ENCODE data around the gene URB2. TPM values are rescaled to one million over a fixed set of nuclear protein-coding genes. Genes with fewer than 3 reads are reported as not detected.

URB2 gene
- total and polyA plus RNA-seq, 2 donors, result 3.7 to 7.5 TPM

DNA sequence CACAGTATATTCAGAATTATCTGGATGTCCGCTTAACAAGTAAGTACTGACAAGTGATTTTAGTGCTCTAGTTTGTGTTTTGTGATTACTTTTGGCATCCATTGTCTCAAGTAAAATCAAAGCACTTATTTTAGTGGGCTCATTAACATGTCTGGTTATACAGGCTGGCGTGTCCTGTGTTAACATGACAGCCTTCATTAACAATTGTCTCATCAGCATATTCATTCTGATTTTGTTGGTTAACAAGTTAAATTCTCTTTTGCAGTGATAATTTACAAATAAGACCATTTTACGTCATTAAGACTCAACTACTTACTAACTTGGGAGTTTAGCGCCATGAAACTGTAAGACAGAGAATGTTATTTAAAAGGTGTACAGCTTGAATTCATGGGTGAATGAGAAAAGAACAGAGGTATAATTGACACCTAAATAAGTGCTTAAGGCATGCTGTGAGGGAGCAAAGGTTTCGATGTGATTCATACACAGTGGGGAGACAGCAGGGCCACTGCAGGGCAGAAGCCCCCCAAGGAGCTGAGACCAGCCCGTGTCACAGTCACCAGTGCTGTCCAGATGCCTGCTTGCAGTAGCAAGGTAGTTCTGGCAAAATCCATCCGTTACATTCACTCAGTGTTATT lies 22.6 kb upstream of the URB2 start:
- no peaks in the 10 kb centered on the region for H3K9me3 ChIP-seq (ENCODE audit: control insufficient read depth in 2 of 2, insufficient read depth in 1 of 2, low read length in 1 of 2)
- no peak overlapping the region for H3K4me3 ChIP-seq (ENCODE audit: low read length in 2 of 2)
- 91% methylated on average over 7 of the region's 7 CpGs for WGBS
- DNase-seq (ENCODE audit: low read depth in 6 of 9, low spot score in 9 of 9), result no peak
- H3K27ac ChIP-seq (ENCODE audit: low read depth in 1 of 2, low read length in 1 of 2), result no peak overlapping the region
- no peaks in the 10 kb centered on the region for H3K4me1 ChIP-seq (ENCODE audit: control insufficient read depth in 2 of 2, insufficient read depth in 2 of 2, low read length in 2 of 2)
- no peaks in the 10 kb centered on the region for H3K27me3 ChIP-seq (ENCODE audit: control insufficient read depth in 2 of 2, insufficient read depth in 1 of 2, low read length in 1 of 2)
- H3K36me3 ChIP-seq (ENCODE audit: control insufficient read depth in 2 of 2, insufficient read depth in 2 of 2, low read length in 1 of 2), result peaks cover 21 to 64% of the 10 kb centered on the region in 2 donors

DNA sequence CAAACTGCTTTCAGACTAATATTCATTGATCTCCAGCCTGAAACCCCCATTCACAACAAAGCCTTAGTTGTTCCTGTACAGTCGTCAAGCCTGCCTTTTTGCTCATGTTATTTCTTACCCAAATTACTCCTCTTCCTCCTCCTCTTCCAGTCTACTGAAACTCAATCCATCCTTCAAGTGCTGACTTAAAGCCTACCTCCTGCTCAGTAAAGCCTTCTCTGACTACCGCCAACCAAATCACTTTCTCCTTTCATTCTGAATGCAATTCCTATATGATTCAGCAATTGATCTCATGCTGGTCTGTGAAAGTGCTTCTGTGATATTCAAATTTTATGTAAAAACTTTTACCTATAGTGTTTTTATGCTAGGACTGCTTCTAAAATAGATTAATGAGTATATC lies 18.7 kb upstream of the URB2 start:
- DNase-seq (ENCODE audit: low read depth in 6 of 9, low spot score in 9 of 9), result no peak
- 97% methylated on average over 2 of the region's 2 CpGs for WGBS
- Histone ChIP-seq H3K9me3 (ENCODE audit: control insufficient read depth in 2 of 2, insufficient read depth in 1 of 2, low read length in 1 of 2) (no peaks in the 10 kb centered on the region), H3K4me1 (ENCODE audit: control insufficient read depth in 2 of 2, insufficient read depth in 2 of 2, low read length in 2 of 2) (no peaks in the 10 kb centered on the region), H3K36me3 (ENCODE audit: control insufficient read depth in 2 of 2, insufficient read depth in 2 of 2, low read length in 1 of 2) (peaks cover 30 to 70% of the 10 kb centered on the region in 2 donors), H3K4me3 (ENCODE audit: low read length in 2 of 2) (no peak overlapping the region), H3K27ac (ENCODE audit: low read depth in 1 of 2, low read length in 1 of 2) (no peak overlapping the region), H3K27me3 (ENCODE audit: control insufficient read depth in 2 of 2, insufficient read depth in 1 of 2, low read length in 1 of 2) (no peaks in the 10 kb centered on the region)

DNA sequence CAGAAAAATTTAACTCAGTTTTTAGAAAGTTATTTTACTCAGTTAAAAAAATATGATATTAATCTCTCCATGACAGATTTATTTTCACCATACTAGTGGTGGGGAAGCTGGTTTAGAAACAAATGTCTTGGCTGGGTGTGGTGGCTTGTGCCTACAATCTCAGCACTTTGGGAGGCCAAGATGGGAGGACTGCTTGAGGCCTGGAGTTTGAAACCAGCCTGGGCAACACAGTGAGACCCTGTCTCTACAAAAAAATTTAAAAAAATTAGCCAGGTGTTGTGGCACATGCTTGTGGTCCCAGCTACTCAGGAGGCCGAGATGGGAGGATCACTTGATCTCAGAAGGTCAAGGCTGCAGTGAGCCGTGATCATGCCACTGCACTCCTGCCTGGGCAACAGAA lies 17.5 kb upstream of the URB2 start:
- no peaks in the 10 kb centered on the region for H3K4me1 ChIP-seq (ENCODE audit: control insufficient read depth in 2 of 2, insufficient read depth in 2 of 2, low read length in 2 of 2)
- H3K36me3 ChIP-seq (ENCODE audit: control insufficient read depth in 2 of 2, insufficient read depth in 2 of 2, low read length in 1 of 2), result peaks cover 29 to 78% of the 10 kb centered on the region in 2 donors
- 96% methylated on average over 2 of the region's 2 CpGs for WGBS
- H3K27me3 ChIP-seq (ENCODE audit: control insufficient read depth in 2 of 2, insufficient read depth in 1 of 2, low read length in 1 of 2), result no peaks in the 10 kb centered on the region
- H3K27ac ChIP-seq (ENCODE audit: low read depth in 1 of 2, low read length in 1 of 2), result no peak overlapping the region
- no peak for DNase-seq (ENCODE audit: low read depth in 6 of 9, low spot score in 9 of 9)
- H3K4me3 ChIP-seq (ENCODE audit: low read length in 2 of 2), result no peak overlapping the region
- H3K9me3 ChIP-seq (ENCODE audit: control insufficient read depth in 2 of 2, insufficient read depth in 1 of 2, low read length in 1 of 2), result no peaks in the 10 kb centered on the region

- Histone ChIP-seq H3K27me3 (ENCODE audit: control insufficient read depth in 2 of 2, insufficient read depth in 1 of 2, low read length in 1 of 2) (no peaks in the 10 kb centered on the region), H3K4me1 (ENCODE audit: control insufficient read depth in 2 of 2, insufficient read depth in 2 of 2, low read length in 2 of 2) (no peaks in the 10 kb centered on the region), H3K36me3 (ENCODE audit: control insufficient read depth in 2 of 2, insufficient read depth in 2 of 2, low read length in 1 of 2) (peaks cover 34 to 55% of the 10 kb centered on the region in 2 donors), H3K4me3 (ENCODE audit: low read length in 2 of 2) (no peak overlapping the region), H3K27ac (ENCODE audit: low read depth in 1 of 2, low read length in 1 of 2) (no peak overlapping the region), H3K9me3 (ENCODE audit: control insufficient read depth in 2 of 2, insufficient read depth in 1 of 2, low read length in 1 of 2) (no peaks in the 10 kb centered on the region)
- no peak for DNase-seq (ENCODE audit: low read depth in 6 of 9, low spot score in 9 of 9)
- WGBS, result 98% methylated on average over 5 of the region's 5 CpGs
Observed at GRCh38 chr1:229613938-229614337, 12.1 kb upstream of the URB2 start.

- Histone ChIP-seq H3K4me3 (ENCODE audit: low read length in 2 of 2) (no peak overlapping the region), H3K9me3 (ENCODE audit: control insufficient read depth in 2 of 2, insufficient read depth in 1 of 2, low read length in 1 of 2) (no peaks in the 10 kb centered on the region), H3K27me3 (ENCODE audit: control insufficient read depth in 2 of 2, insufficient read depth in 1 of 2, low read length in 1 of 2) (no peaks in the 10 kb centered on the region), H3K4me1 (ENCODE audit: control insufficient read depth in 2 of 2, insufficient read depth in 2 of 2, low read length in 2 of 2) (no peaks in the 10 kb centered on the region), H3K36me3 (ENCODE audit: control insufficient read depth in 2 of 2, insufficient read depth in 2 of 2, low read length in 1 of 2) (peaks cover 33 to 48% of the 10 kb centered on the region in 2 donors), H3K27ac (ENCODE audit: low read depth in 1 of 2, low read length in 1 of 2) (no peak overlapping the region)
- 97% methylated on average over 2 of the region's 2 CpGs for WGBS
- DNase-seq (ENCODE audit: low read depth in 6 of 9, low spot score in 9 of 9), result no peak
Observed at GRCh38 chr1:229614701-229615100, 11.3 kb upstream of the URB2 start.

DNA sequence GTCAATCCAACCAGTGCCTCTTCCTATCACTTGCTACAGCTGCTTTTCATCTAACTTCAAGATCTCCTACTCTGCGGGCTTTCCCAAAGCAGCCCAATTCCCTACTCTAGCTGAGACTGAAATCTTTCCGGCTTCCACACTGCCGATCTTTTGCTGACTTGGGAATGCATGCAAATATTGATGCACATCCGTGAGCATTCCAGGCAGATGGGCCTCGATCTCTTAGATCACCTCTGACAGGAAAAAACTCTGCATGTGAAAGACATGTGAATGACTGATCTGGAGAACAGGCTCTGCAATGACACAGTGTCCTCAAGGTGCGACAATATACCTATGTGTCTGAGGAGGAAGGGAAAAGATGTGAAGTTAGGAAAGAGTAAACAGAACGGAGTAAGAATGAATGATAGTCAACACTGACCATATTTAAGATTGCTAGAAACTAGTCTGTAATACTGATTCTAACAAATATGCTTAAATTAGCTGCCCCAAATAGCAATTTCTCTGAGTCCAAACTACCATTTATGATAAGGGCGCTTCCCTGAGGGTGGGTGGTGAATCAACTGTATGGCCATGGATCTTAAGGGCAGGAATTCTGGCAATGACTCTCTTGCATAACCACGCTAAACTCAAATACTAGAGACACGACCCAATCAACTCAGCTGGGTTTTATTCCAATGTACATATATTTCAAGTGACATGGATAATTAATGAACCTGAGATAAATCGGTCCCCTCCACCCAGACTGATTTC lies 8.5 kb upstream of the URB2 start:
- Histone ChIP-seq H3K27ac (ENCODE audit: low read depth in 1 of 2, low read length in 1 of 2) (no peak overlapping the region), H3K36me3 (ENCODE audit: control insufficient read depth in 2 of 2, insufficient read depth in 2 of 2, low read length in 1 of 2) (peaks cover 10 to 21% of the 10 kb centered on the region in 2 donors), H3K4me1 (ENCODE audit: control insufficient read depth in 2 of 2, insufficient read depth in 2 of 2, low read length in 2 of 2) (no peaks in the 10 kb centered on the region), H3K9me3 (ENCODE audit: control insufficient read depth in 2 of 2, insufficient read depth in 1 of 2, low read length in 1 of 2) (no peaks in the 10 kb centered on the region), H3K27me3 (ENCODE audit: control insufficient read depth in 2 of 2, insufficient read depth in 1 of 2, low read length in 1 of 2) (no peaks in the 10 kb centered on the region), H3K4me3 (ENCODE audit: low read length in 2 of 2) (no peak overlapping the region)
- 96% methylated on average over 11 of the region's 11 CpGs for WGBS
- no peak for DNase-seq (ENCODE audit: low read depth in 6 of 9, low spot score in 9 of 9)

GRCh38 chr1:229619002-229619401 lies 7.0 kb upstream of the URB2 start:
- no peak overlapping the region for H3K4me3 ChIP-seq (ENCODE audit: low read length in 2 of 2)
- H3K36me3 ChIP-seq (ENCODE audit: control insufficient read depth in 2 of 2, insufficient read depth in 2 of 2, low read length in 1 of 2), result peaks cover 4 to 6% of the 10 kb centered on the region in 2 donors
- DNase-seq (ENCODE audit: low read depth in 6 of 9, low spot score in 9 of 9), result no peak
- no peaks in the 10 kb centered on the region for H3K9me3 ChIP-seq (ENCODE audit: control insufficient read depth in 2 of 2, insufficient read depth in 1 of 2, low read length in 1 of 2)
- H3K27me3 ChIP-seq (ENCODE audit: control insufficient read depth in 2 of 2, insufficient read depth in 1 of 2, low read length in 1 of 2), result no peaks in the 10 kb centered on the region
- H3K27ac ChIP-seq (ENCODE audit: low read depth in 1 of 2, low read length in 1 of 2), result no peak overlapping the region
- peaks cover 0 to 4% of the 10 kb centered on the region in 2 donors for H3K4me1 ChIP-seq (ENCODE audit: control insufficient read depth in 2 of 2, insufficient read depth in 2 of 2, low read length in 2 of 2)

GRCh38 chr1:229619614-229620013 lies 6.4 kb upstream of the URB2 start:
- H3K4me1 ChIP-seq (ENCODE audit: control insufficient read depth in 2 of 2, insufficient read depth in 2 of 2, low read length in 2 of 2), result peaks cover 2 to 5% of the 10 kb centered on the region in 2 donors
- DNase-seq (ENCODE audit: low read depth in 6 of 9, low spot score in 9 of 9), result no peak
- no peaks in the 10 kb centered on the region for H3K9me3 ChIP-seq (ENCODE audit: control insufficient read depth in 2 of 2, insufficient read depth in 1 of 2, low read length in 1 of 2)
- no peaks in the 10 kb centered on the region for H3K27me3 ChIP-seq (ENCODE audit: control insufficient read depth in 2 of 2, insufficient read depth in 1 of 2, low read length in 1 of 2)
- H3K36me3 ChIP-seq (ENCODE audit: control insufficient read depth in 2 of 2, insufficient read depth in 2 of 2, low read length in 1 of 2), result peaks cover 0 to under 1% of the 10 kb centered on the region in 2 donors
- WGBS, result 96% methylated on average over 5 of the region's 5 CpGs
- H3K4me3 ChIP-seq (ENCODE audit: low read length in 2 of 2), result no peak overlapping the region
- no peak overlapping the region for H3K27ac ChIP-seq (ENCODE audit: low read depth in 1 of 2, low read length in 1 of 2)

DNA sequence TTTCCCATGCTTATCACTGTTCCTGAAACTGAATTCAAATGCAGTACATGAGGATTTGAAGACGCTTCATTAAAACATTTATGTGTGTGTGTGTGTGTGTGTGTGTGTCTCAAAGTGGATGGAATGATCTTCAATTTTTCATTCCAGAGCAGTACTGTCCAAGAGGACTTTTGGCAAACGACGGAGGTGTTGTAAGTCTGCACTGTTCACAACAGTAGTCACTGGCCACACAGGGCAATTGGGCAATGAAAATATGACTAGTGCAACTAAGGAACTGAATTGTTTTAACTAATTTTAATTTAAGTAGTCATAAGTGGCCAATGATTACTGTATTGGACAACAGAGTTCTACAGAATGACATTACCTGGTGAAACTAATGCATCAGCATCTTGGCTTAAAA lies 5.2 kb upstream of the URB2 start:
- peaks cover 4 to 10% of the 10 kb centered on the region in 2 donors for H3K4me1 ChIP-seq (ENCODE audit: control insufficient read depth in 2 of 2, insufficient read depth in 2 of 2, low read length in 2 of 2)
- H3K27ac ChIP-seq (ENCODE audit: low read depth in 1 of 2, low read length in 1 of 2), result no peak overlapping the region
- DNase-seq (ENCODE audit: low read depth in 6 of 9, low spot score in 9 of 9), result no peak
- H3K36me3 ChIP-seq (ENCODE audit: control insufficient read depth in 2 of 2, insufficient read depth in 2 of 2, low read length in 1 of 2), result no peaks in the 10 kb centered on the region
- H3K27me3 ChIP-seq (ENCODE audit: control insufficient read depth in 2 of 2, insufficient read depth in 1 of 2, low read length in 1 of 2), result no peaks in the 10 kb centered on the region
- H3K4me3 ChIP-seq (ENCODE audit: low read length in 2 of 2), result no peak overlapping the region
- 96% methylated on average over 3 of the region's 3 CpGs for WGBS
- H3K9me3 ChIP-seq (ENCODE audit: control insufficient read depth in 2 of 2, insufficient read depth in 1 of 2, low read length in 1 of 2), result no peaks in the 10 kb centered on the region

Data from thymus (tissue), 11 donors.